Hippocampal formation (tissue), 2 donors: ENCODE measurements around the gene KCNJ10.

Source experiments
- DNase-seq, 2 donors: peaks; one replicate each; lab custom pipeline; 2025; lab: John Stamatoyannopoulos, UW

The KCNJ10 gene

DNA sequence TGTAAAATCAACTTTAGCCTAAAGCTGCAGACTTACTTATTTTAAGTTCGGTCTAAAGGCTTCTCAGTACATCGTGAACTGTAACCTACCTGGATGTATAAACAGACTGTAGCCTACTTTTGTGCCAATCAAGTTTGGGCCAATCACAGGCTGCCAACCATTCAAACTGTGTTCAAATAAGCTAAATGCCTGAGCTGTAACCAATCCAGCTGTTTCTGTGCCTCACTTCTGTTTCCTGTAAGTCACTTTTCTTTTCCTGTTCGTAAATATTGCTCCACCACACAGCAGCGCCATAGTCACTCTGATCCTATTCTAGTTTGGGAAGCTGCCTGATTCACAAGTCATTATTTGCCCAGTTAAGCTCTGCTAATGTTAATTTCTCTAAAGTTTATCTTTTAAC lies 78.4 kb downstream of the KCNJ10 start:
- no peak for DNase-seq

DNA sequence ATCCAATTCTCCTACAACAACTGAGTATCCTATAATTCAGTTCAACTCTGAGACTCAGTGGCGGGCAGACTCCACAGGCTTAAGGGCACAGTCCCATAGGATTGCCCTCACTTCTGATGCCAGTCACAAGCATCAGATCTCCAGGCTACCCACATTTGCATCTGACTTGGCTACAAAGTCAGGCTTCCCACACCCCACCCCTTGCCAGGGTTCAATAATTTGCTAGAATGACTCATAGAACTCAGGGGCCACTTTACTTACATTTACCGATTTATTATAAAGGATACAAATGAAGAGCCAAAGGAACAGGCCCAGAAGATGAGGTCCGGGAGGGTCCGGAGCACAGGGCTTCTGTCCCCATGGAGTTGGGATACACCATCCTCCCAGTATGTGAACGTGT lies 80.0 kb downstream of the KCNJ10 start:
- no peak for DNase-seq

DNA sequence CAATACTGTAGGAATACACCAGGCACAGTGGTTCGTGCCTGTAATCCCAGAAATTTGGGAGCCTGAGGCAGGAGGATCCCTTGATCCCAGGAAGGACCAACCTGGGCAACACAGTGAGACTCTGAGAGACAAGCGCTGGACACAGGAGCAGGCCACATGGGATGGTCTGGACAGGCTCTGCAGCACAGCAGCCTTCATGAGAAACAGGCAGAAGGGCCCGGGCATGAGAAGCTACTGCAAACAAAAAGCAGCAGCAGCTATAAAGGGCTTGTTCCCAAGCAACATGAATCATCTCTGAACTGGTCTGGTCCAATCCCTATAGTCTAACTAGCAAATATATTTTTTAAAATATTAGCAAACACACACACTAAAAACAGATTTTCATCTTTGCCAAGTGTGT lies 80.4 kb downstream of the KCNJ10 start:
- no peak for DNase-seq

DNA sequence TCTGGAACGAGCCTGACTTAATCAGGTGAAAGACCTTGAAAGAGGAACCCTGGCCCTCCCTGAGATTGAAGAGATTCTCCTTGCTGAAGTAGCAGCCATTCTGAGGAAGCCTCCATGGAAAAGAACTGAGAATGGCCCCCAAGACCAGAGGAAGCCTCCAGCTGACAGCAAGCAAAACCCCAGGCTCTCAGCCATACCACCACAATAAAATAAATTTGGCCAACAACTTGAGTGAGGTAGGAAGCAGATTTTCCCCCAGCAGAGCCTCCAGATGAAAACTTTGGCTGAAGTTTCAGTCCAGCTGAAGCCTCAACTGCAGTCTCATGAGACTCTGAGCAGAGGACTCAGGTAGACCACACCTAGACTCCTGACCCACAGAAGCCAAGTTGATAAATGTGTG lies 82.0 kb downstream of the KCNJ10 start:
- no peak for DNase-seq

DNA sequence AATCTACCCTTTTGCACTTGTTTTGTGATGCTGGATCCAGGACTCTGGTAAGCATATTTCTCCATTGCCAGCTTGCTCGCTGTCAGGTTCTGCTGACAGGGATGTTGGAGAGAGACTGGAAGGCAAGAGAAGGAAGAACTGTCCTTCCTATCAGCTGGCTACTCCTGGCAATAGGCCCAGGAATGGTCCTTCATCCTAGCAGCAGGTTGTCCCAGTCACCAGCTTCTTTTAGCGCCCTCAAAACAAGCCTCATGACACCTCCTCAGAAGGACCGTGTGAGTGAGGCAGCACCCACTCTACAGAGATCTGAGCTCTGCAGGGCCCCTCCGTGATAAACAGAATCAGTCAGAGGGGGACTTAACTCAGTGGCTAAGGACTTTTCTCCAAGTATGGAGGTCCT lies 82.8 kb downstream of the KCNJ10 start:
- DNase-seq: no peak

DNA sequence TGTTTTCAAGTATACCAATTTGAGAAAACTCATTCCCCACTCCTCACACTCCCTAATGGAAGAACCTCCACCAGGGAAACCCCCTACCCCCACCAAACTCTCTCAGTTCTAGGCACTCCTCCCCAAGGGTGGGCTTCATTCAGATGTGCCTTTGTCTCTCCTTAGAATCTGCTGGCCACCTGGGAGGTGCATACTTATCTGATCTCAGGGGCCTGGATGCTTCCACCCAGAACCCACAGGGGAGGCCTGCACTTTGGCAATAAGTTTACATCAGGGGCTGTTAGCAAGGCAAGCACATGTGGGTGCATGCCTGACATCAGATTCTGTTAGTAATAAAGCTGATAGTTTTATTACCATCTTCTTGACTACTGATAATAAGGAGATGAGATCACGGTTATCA lies 83.4 kb downstream of the KCNJ10 start:
- DNase-seq: no peak

DNA sequence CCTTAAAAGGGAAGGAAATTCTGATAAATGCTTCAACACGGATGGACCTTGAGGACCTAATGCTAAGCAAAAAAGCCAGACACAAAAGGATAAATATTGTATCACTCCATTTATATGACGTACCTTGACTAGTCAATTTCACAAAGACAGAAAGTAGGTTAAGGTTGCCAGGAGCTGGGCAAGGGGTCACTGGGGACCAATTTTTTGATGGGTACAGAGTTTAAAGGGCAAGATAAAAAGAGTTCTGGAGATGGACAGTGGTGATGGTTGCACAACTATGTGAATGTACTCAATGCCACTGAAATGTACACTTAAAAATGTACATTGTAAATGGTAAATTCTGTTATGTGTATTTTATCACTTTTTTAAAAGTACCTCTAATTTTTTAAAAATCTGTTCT lies 83.9 kb downstream of the KCNJ10 start:
- no peak for DNase-seq

DNA sequence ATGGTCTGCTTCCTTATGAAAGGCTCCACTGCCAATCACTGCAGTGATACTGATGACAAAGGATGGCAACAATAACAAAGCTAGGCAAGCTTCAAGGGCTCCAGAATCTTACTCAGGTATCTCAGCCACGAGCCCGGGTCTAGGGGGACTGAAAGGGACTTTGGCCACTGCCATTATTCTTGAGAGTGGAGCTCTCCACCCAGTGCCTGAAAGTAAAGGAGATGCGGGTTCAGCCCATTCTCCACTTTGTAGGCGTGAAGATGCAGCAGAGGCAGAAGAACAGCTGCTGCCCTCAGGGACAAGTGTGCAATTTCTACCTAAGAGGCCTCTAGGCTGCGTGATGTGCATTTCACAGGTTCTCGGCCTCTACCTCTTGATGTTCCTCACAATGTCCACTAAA lies 84.5 kb downstream of the KCNJ10 start:
- DNase-seq: no peak

DNA sequence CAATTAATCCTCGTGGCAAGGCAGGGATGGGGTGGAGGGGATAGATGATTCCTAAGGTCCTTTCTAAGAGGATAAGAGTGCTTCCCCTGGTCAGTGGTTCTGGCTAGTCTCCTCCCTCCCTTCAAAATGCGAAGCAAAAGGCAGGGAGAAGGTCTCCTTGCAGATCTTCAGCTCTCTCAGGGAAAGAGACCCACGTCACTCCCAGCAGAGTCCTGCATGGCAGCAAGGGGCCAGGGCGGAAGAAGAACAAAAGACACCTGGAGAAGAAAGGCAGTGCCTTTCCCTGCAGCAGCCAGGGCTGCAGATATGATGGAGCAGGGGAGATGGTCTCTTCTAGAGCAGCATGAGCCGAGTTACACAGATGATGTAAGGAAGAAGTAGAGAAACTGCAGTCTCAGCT lies 86.3 kb downstream of the KCNJ10 start:
- no peak for DNase-seq

DNA sequence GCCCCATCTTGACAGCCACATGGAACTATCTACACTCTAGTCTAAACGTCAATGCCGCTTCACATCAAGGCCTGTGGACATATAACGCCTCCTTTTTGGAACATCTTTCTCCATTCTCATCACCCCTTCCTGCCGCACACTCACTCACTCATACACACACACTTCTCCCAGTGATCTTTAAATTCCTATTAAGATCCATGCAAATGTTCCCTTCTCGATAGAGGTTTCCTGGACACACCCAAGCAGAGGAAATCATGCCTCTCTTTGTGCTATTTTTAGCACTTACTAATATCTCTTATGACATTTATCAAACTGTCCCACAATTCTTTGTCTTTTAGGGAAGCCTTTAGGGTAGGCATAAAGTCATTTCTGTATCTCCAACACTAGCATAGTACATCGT lies 87.7 kb downstream of the KCNJ10 start:
- no peak for DNase-seq

DNA sequence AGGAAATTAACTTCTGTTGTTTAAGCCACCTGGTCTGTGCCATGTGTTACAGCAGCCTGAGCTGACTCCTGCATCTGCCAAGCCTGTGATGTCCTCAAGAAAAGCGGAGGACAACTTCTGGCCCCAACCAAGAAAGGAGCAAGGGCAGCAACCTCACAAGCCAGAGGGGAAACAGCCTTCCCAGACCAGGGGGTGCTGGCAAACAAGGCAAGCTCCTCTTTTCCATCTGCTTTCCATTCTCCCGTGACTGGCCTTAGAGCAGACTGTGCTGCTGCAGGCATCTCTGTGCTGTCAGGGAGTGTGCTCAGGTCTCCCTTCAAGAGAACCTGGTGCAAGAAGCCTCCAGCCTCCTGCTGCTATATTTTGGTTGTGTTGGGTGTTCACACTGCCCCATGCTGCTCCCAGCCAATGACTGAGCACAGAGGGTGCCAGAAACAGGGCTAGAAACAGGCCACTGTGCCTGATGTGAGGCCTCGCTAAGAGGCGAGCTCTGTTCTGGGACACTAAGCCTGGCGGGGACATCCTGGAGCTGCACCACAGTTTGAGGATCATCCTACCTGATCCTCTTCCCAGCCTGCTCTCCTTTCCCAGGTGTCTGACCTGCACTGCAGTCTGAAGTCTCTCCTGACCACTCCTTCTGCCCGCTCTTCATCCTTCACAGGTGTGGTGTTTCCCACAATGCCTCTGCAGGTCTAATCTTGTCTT lies 88.5 kb downstream of the KCNJ10 start:
- DNase-seq: no peak

DNA sequence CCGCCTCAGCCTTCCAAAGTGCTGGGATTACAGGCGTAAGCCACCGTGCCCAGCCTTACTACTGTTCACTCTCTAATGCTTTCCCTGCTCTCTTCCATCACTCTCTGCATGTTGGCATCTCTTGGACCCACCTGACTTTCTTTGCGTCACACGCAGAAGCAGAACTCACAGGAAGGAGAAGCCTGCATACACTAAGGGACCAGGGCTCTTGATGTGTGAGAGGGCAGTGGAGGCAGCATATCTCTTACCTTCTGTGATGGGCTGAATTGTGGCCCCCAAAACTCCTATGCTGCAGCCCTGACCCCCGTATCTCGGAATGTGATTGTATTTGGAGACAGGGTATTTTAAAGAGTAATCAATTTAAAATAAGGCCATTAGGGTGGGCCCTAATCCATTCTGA lies 89.2 kb downstream of the KCNJ10 start:
- no peak for DNase-seq

DNA sequence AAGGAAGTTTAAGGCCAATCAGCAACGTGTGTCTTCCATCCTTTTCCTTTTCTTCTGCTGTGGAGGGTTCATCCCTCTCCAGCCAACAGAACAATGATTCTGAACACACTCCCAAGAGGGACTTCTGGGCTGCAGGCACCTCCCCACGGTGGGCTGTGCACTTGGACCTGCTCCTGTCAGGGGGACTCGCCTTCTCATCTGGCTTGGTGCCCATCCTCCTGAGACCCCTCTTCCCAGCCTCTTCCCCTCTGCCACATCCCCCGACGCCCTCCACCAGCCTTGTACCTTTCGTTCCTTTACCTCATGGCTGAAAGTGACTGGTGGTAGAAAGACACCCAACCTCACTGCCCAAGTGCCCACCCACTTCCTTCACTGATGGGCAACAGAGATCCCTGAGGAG lies 89.9 kb downstream of the KCNJ10 start:
- DNase-seq: no peak

DNA sequence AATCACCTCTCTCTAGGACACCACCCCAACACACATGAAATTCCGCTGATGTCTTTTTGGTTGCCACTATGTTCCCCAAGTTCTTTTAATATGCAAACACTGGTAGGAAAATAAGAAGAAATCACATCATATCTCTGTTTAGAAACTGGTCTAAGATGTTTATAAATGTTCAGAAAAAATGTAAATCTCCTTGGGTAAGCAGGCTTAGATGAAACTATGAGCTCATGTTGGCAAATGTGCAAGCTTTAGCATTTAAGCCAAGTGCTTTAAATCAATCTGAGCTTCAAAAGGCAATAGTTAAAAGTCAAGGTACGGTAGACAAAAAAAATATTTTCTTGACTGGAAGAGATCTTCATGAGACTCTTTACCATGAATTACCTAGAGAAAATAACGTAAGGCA lies 90.7 kb downstream of the KCNJ10 start:
- no peak for DNase-seq

DNA sequence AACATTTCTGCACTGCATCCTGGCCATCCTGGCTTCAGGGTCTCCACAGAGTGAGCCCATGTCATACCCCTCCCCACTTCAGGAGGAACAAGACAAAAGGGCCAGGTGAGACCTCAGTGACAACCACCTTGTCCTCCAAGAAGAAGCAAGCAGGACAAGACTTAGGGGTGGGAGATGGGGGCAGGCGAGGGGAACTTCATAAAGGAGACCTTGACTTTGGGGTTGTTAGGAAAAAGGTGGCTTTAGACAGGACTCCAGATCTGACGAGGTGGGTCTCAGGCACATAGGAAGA lies 91.9 kb downstream of the KCNJ10 start:
- no peak for DNase-seq

DNA sequence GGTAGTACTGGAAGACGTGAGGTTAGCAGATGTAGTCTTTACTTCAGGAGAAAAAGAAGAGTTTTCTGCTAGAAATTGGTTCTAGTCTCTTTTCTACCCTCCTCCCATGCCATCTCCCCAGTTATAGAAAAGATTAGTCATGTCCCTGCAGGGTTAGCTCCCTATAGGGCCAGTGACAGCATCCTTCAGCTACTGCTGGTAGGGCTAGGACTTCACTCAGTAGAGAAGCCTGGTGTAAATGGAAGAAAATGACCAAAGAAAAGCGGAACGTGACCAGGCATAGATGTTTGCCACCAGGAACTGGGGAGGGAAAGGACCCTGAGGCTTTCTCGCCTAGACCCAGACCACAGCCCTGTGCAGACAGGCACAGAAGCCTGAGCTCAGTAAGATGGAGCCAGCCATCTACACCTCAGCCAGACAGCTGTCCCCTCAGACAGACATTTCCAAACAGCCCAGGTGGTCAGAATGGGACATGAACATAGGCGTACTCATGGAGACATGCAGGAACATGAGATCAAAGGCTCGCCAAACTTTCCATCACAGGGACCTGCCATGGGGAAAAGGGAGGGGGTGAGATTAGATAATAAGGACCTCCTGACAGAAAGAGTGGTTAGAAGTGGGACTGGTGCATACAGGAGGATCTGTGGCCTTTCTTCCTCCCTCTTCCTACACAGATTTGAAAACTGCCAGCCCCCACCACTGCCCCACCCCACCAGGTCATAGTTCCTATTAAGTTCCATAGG lies 92.4 kb downstream of the KCNJ10 start:
- DNase-seq: no peak

DNA sequence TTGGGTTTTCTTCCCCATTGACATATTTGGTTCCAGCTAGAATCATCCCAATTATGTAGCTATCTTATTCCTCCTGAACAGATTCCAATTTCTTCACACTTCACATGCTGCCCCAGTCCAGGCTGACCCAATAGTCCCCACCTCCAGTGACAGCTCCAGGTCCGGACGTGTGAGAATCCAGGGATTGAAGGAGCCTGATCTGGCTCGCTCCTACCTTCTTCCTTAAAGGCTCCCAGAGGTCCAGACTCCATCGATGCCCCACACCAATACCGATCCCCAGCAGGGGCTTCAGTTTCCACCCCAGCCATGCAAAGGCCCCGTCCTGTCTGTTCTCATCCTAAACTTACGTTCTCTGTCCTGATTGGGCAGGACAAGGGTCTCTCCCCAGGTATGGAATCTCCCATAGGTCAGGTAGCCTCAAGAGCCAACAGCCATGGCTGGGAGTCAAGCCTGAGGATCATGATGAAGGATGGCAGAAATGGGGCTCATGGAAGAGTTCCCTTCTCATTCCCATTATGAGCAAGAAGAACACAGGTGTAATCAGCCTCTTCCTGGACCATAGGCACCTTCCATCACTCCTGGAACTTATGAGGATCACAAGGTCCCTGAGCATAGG lies 95.5 kb downstream of the KCNJ10 start:
- no peak for DNase-seq

DNA sequence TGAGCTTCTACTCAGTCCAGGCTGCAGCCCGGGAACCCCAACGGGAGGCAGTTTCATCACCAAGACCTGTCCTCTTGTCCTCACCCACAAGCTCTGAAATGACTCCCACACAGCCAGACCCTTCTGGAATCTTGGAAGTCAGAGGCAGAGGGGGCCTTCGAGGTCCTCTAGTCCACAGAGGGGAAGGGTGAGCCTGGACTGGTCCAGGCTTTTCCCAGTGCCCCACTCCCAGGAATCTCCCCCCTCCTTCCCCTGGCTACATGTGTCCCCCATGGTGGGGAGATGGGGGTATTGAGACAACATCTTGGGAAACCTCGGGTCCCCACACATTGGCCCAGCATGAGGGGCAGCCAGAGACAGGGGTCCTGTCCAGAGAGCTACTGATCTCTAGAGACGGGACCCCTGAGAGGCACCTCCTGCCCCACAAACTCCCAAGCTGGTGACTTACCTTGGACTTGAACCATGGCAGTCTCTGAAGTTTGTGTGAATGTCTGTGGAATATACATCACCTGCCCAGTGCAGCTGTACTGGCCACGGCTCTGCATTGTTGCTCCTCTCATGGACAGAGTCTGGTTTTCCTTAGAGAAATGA lies 96.5 kb downstream of the KCNJ10 start:
- no peak for DNase-seq

DNA sequence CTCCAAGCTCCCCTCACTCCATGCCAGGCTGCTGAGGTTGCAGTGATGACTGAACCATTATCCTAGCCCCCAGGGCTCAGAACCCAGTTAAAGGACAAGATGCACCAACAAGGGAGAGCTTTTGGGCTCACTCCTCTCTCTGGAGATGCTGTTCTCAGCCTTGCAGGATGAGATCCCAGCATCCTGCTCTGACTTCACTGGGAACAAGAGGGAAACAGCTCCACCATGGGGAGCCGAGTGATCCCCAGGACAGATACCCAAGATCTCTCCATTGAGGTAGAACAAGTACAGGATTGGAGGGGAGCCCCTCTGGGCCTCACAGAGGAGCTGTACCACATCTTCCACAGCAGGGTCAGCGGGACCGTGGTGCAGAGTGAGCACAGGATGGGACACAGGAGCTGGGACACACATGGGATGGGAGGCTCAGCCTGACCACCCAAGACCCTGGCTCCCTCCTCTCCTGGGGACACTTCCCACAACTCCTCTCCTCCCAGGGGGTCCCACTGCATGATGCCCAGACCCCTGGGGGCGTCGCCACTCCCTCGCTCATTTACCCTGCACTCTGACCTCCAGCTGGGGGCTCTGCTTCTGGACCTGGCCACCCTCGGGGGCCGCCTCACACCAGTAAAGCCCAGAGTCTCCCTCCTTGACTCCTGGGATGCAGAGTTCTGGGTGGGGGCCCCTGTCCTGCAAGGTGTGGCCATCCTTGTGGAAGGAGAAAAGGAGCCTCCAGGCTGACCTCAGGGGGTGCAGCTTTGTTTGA lies 97.3 kb downstream of the KCNJ10 start:
- no peak for DNase-seq

DNA sequence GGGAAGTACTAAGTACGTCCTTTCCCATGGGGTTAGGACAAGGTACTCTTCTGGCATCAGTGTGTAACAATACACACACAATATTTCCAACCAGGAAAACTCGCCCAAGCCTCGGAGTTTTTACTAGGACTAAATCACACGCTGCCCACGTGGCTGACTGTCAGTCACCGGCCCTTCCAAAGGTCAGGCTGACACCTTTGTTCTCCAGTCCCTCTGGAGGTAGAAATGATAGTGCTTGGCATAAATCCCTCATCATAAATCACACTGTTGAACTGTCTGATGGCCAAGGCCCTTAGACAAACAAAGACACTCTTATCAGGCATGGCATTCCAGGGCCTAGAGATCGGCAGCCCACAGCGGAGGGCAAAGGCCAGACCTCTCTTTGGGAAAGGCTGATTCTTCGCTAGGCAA lies 99.0 kb downstream of the KCNJ10 start:
- DNase-seq: no peak

DNA sequence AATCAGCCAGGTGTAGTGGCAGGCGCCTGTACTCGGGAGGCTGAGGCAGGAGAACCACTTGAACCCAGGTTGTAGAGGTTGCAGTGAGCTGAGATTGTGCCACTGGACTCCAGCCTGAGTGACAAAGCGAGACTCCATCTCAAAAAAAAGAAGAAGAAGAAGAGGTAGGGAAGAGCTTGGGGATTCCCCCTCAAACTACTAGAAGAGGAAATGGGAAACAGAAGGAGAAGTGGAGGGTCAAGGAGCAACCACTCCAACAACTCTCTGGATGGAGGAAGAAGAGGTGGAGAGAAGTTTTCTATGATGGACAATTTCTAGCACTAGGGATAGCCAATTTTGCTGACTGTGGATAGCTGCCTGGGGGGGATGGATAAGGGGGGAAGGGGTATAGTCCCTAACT lies 101.1 kb downstream of the KCNJ10 start:
- DNase-seq: no peak

DNA sequence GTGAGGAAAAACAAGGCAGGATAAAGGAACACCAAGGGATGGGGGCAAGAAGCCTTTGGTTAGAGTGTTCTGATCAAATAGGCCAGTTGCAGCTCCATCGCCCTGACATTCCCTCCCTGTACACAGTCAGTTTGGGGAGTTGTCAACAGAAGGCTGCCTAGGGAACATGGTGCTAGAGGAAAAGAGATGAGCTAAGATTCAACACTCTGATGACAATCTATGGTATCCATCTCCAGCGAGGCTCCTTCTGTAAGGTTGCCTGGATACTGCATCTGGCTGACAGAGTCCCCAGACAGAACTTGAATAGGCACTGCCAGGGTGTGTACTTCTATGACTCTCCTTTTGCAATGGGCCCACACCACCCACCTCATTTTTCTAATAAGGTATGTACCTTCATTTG lies 104.7 kb downstream of the KCNJ10 start:
- no peak for DNase-seq

DNA sequence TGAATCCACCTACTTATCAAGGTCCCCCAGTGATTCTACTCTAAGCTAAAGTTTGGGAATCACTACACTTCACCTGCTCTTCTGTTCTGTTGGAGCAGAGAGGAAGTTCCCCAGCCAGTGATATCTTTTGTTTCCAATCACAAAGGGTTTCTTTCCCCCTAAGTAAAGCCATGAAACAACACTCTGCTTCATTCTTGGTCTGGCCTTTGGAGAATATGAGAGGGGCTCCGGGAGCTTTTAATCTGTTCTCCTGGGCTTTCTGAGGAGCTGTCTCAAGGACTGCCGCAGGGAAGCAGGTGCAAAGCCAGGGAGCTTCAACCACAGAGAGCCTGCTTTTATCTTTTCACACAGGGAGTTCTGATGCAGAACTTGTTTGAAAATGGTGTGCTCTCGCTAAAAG lies 105.8 kb downstream of the KCNJ10 start:
- no peak for DNase-seq
